GM23338 (cell line): Measurements from ENCODE around the gene KLHDC8A. TPM values are rescaled to one million over a fixed set of nuclear protein-coding genes. Genes with fewer than 3 reads are reported as not detected.

Experiments used
- ATAC-seq: fragments of 200-7000 bp; cut with Tn5 transposase; 3 replicates; pipeline ENCODE4 v1.9.1; 2020
- DNase-seq: peaks from one replicate; pipeline ENCODE4 v3.0.0-alpha.2; 2015; ENCODE audit warnings: low spot score
- H2AFZ ChIP-seq: fragments of 200-600 bp; sonication (generic); 2 replicates; pipeline ENCODE4 v1.8.0; 2016; ENCODE audit warnings: antibody characterized with exemption, mild to moderate bottlenecking, moderate library complexity
- H3F3A ChIP-seq: fragments of 200-600 bp; sonication (generic); replicated peaks from 2 replicates; pipeline ENCODE4 v1.8.0; 2017; ENCODE audit warnings: antibody characterized with exemption, mixed run types, low read depth
- H3K27ac ChIP-seq: fragments of 200-600 bp; sonication (generic); 2 replicates; pipeline ENCODE4 v1.6.1; 2016; ENCODE audit warnings: low read depth
- H3K27me3 ChIP-seq: fragments of 200-600 bp; sonication (generic); 2 replicates; pipeline ENCODE4 v1.8.0; 2016; ENCODE audit warnings: mild to moderate bottlenecking, mixed run types, moderate library complexity; ENCODE audit not compliant: insufficient read depth
- H3K36me3 ChIP-seq: fragments of 200-600 bp; sonication (generic); 2 replicates; pipeline ENCODE4 v1.8.0; 2016; ENCODE audit warnings: mild to moderate bottlenecking; ENCODE audit not compliant: insufficient read depth
- H3K4me1 ChIP-seq: fragments of 200-600 bp; sonication (generic); 2 replicates; pipeline ENCODE4 v1.8.0; 2016; ENCODE audit warnings: mild to moderate bottlenecking, moderate library complexity; ENCODE audit not compliant: insufficient read depth
- H3K4me2 ChIP-seq: fragments of 200-600 bp; sonication (generic); 2 replicates; pipeline ENCODE4 v1.7.1; 2017; ENCODE audit warnings: mixed run types
- H3K4me3 ChIP-seq: fragments of 200-600 bp; sonication (generic); 2 replicates; pipeline ENCODE4 v1.6.1; 2016; ENCODE audit warnings: mixed run types
- H3K79me2 ChIP-seq: fragments of 200-600 bp; sonication (generic); replicated peaks from 2 replicates; pipeline ENCODE4 v1.8.0; 2017; ENCODE audit warnings: mild to moderate bottlenecking; ENCODE audit not compliant: insufficient read depth
- H3K9me2 ChIP-seq: fragments of 200-600 bp; sonication (generic); 2 replicates; pipeline ENCODE4 v1.8.0; 2017; ENCODE audit not compliant: insufficient read depth
- H4K20me1 ChIP-seq: fragments of 200-600 bp; sonication (generic); replicated peaks from 2 replicates; pipeline ENCODE4 v1.8.0; 2017; ENCODE audit warnings: mild to moderate bottlenecking; ENCODE audit not compliant: insufficient read depth
- H3K27ac Mint-ChIP-seq: 2 replicates; pipeline ENCODE4 v1.8.0; 2020; ENCODE audit warnings: inconsistent platforms, mild to moderate bottlenecking, moderate library complexity, mixed read lengths
- H3K27me3 Mint-ChIP-seq: 3 replicates; pipeline ENCODE4 v1.8.0; 2022; ENCODE audit warnings: low read depth, mild to moderate bottlenecking, moderate library complexity, mixed read lengths, inconsistent platforms; ENCODE audit not compliant: insufficient read depth, poor library complexity
- H3K36me3 Mint-ChIP-seq: 3 replicates; pipeline ENCODE4 v1.8.0; 2021; ENCODE audit warnings: low read depth, mild to moderate bottlenecking, inconsistent platforms, moderate library complexity, mixed read lengths
- H3K4me1 Mint-ChIP-seq: 3 replicates; pipeline ENCODE4 v1.8.0; 2020; ENCODE audit warnings: mild to moderate bottlenecking, inconsistent platforms, mixed read lengths
- H3K4me3 Mint-ChIP-seq: 3 replicates; pipeline ENCODE4 v1.8.0; 2021; ENCODE audit warnings: moderate library complexity, mild to moderate bottlenecking, inconsistent platforms, mixed read lengths
- H3K9me3 Mint-ChIP-seq: 3 replicates; pipeline ENCODE4 v1.8.0; 2020; ENCODE audit warnings: moderate library complexity, mild to moderate bottlenecking, inconsistent platforms, mixed read lengths
- CREB1 ChIP-seq: fragments of 250-450 bp; sonication (Bioruptor Pico); IDR thresholded peaks from 2 replicates; pipeline ENCODE4 v1.5.0; 2020; ENCODE audit warnings: low read depth, mild to moderate bottlenecking, moderate library complexity
- EZH2 ChIP-seq: fragments of 200-600 bp; sonication (generic); IDR thresholded peaks from one replicate; pipeline ENCODE4 v1.8.0; 2017; ENCODE audit warnings: antibody characterized with exemption, mild to moderate bottlenecking, low read depth; ENCODE audit not compliant: unreplicated experiment
- EZH2phosphoT487 ChIP-seq: fragments of 200-600 bp; sonication (generic); IDR thresholded peaks from one replicate; pipeline ENCODE4 v1.8.1; 2018; ENCODE audit warnings: antibody characterized with exemption; ENCODE audit not compliant: unreplicated experiment
- JUNB ChIP-seq: IDR thresholded peaks from one replicate; pipeline ENCODE4 v1.6.1; 2016; ENCODE audit warnings: antibody characterized with exemption; ENCODE audit not compliant: unreplicated experiment
- NANOG ChIP-seq: IDR thresholded peaks from 2 replicates; pipeline ENCODE4 v1.6.1; 2016; ENCODE audit warnings: antibody characterized with exemption, borderline replicate concordance
- POLR2AphosphoS5 ChIP-seq: IDR thresholded peaks from 2 replicates; pipeline ENCODE4 v1.6.1; 2016; ENCODE audit warnings: antibody characterized with exemption, low read depth
- STAT1 ChIP-seq: IDR thresholded peaks from one replicate; pipeline ENCODE4 v1.6.1; 2016; ENCODE audit warnings: antibody characterized with exemption; ENCODE audit not compliant: unreplicated experiment
- ZNF114 ChIP-seq: fragments of 250-450 bp; sonication (Bioruptor Pico); IDR thresholded peaks from 2 replicates; pipeline ENCODE4 v1.5.0; 2020; ENCODE audit warnings: mild to moderate bottlenecking, moderate library complexity
- long read RNA-seq: library from polyadenylated mRNA; unstranded; transcript quantifications from one replicate; pipeline ENCODE4 v2.0.0, GENCODE V29; 2020; ENCODE audit not compliant: unreplicated experiment
- polyA plus RNA-seq: library from polyadenylated mRNA; unstranded; fragments of >200 nt; fragmentation: Nextera tagmentation; extraction: Ambion mirVana; gene quantifications from 2 replicates; pipeline ENCODE4 v1.2.1, GENCODE V29; 2016
- total RNA-seq: library from RNA; depleted of rRNA; stranded (reverse); fragments of >200 nt; shearing (Covaris generic); gene quantifications from 2 replicates; pipeline ENCODE4 v1.2.3, GENCODE V29; 2014; rRNA removed
- TF ChIP-seq, protein P1 (sequence below): IDR thresholded peaks from one replicate; pipeline ENCODE4 v1.6.1; 2018; ENCODE audit warnings: antibody characterized with exemption; ENCODE audit not compliant: unreplicated experiment
- TF ChIP-seq, protein P2 (sequence below), 2 experiments: fragments of 200-600 bp in 1 of 2; sonication (generic) in 1 of 2; conservative IDR thresholded peaks; 2 replicates each; pipeline versions ENCODE4 v1.5.1 to v1.6.1; 2016 to 2017; ENCODE audit warnings: antibody characterized with exemption in 2 of 2, low read depth in 2 of 2, mild to moderate bottlenecking in 2 of 2, moderate library complexity in 1 of 2
- TF ChIP-seq, protein P3 (sequence below): fragments of 250-450 bp; sonication (Bioruptor Pico); IDR thresholded peaks from 2 replicates; pipeline ENCODE4 v1.5.0; 2020; ENCODE audit warnings: mild to moderate bottlenecking, moderate library complexity
- TF ChIP-seq, protein P4 (sequence below): IDR thresholded peaks from 2 replicates; pipeline ENCODE4 v1.6.1; 2016; ENCODE audit warnings: antibody characterized with exemption

Gene KLHDC8A, protein sequence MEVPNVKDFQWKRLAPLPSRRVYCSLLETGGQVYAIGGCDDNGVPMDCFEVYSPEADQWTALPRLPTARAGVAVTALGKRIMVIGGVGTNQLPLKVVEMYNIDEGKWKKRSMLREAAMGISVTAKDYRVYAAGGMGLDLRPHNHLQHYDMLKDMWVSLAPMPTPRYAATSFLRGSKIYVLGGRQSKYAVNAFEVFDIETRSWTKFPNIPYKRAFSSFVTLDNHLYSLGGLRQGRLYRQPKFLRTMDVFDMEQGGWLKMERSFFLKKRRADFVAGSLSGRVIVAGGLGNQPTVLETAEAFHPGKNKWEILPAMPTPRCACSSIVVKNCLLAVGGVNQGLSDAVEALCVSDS
- total RNA-seq (2.4 and 2.8 TPM in 2 replicates), polyA plus RNA-seq (1.3 and 1.7 TPM in 2 replicates)
- long read RNA-seq, partial matches to known transcripts: 1 of 1 reads
- long read RNA-seq, other reads (novel, unspliced or antisense): 0 of 1 reads

DNA sequence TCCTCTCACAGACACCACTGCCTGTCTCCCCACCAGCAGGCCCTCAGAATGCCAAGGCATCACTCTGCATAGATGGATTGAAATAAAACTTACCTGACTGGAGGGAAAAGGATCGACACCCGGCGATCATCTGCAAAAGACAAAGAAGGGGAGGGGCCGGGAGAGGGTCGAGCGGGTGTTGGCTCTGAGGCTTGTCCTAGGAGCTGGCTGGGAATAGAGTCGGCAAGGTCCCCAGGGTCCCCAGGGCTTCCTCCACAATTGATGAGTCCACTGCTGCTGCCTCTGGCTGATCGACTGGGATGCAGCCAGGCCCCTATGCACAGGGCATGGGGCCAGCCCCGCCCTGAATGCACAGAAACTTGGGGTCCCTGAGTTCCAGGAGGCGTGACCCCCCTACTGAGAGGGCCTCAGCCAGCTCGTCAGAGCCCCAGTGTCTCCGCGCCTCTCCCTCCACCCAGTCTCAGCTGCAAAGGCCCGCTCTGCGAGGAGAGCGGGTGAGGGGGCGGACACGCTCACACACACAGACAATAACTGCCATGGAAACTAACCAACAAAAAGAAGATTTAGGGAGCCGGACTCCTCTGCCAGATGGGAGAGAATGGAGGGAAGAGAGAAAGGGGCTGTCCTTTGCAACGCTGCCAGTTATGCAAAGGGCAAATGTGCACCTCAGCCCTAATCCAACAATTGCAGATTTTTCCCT lies at the start of gene KLHDC8A:
Gene KLHDC8A, minus strand, starts transcription at position 483 of the 700 bp plus-strand sequence. CDS start 13,318 bp downstream, outside the sequence.
- Histone ChIP-seq H3K9me2 (no peaks in the 10 kb centered on the region), H3K27ac (no peak within 1 kb of the TSS), H3K36me3 (no peaks in the 10 kb centered on the region), H3K4me1 (peaks cover 72% of the 10 kb centered on the region), H3K79me2 (no peaks in the 10 kb centered on the region), H3K27me3 (no peaks in the 10 kb centered on the region), H2AFZ (peak within 1 kb of the TSS; percentile 99), H3K4me3 (peak within 1 kb of the TSS; percentile 39), H3F3A (peaks cover 32% of the 10 kb centered on the region), H3K4me2 (peak within 1 kb of the TSS; percentile 65), H4K20me1 (no peaks in the 10 kb centered on the region)
- DNase-seq: peak; percentile 57
- Mint-ChIP-seq H3K4me3 (peak within 1 kb of the TSS; percentile 3; the same call in 1 of the 3 replicates), H3K36me3 (no peaks in the 10 kb centered on the region), H3K27me3 (peaks cover 19% of the 10 kb centered on the region), H3K9me3 (no peaks in the 10 kb centered on the region), H3K4me1 (peaks cover 64% of the 10 kb centered on the region), H3K27ac (no peak within 1 kb of the TSS)
- ATAC-seq: peak; percentile 46
- TF ChIP-seq EZH2 (no peak), POLR2AphosphoS5 (no peak), STAT1 (no peak), EZH2phosphoT487 (no peak), ZNF114 (CRISPR knock-in tag) (no peak), NANOG (no peak), JUNB (no peak), CREB1 (CRISPR knock-in tag) (no peak)
- TF ChIP-seq, protein P1, sequence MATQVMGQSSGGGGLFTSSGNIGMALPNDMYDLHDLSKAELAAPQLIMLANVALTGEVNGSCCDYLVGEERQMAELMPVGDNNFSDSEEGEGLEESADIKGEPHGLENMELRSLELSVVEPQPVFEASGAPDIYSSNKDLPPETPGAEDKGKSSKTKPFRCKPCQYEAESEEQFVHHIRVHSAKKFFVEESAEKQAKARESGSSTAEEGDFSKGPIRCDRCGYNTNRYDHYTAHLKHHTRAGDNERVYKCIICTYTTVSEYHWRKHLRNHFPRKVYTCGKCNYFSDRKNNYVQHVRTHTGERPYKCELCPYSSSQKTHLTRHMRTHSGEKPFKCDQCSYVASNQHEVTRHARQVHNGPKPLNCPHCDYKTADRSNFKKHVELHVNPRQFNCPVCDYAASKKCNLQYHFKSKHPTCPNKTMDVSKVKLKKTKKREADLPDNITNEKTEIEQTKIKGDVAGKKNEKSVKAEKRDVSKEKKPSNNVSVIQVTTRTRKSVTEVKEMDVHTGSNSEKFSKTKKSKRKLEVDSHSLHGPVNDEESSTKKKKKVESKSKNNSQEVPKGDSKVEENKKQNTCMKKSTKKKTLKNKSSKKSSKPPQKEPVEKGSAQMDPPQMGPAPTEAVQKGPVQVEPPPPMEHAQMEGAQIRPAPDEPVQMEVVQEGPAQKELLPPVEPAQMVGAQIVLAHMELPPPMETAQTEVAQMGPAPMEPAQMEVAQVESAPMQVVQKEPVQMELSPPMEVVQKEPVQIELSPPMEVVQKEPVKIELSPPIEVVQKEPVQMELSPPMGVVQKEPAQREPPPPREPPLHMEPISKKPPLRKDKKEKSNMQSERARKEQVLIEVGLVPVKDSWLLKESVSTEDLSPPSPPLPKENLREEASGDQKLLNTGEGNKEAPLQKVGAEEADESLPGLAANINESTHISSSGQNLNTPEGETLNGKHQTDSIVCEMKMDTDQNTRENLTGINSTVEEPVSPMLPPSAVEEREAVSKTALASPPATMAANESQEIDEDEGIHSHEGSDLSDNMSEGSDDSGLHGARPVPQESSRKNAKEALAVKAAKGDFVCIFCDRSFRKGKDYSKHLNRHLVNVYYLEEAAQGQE: no peak
- TF ChIP-seq, protein P2, sequence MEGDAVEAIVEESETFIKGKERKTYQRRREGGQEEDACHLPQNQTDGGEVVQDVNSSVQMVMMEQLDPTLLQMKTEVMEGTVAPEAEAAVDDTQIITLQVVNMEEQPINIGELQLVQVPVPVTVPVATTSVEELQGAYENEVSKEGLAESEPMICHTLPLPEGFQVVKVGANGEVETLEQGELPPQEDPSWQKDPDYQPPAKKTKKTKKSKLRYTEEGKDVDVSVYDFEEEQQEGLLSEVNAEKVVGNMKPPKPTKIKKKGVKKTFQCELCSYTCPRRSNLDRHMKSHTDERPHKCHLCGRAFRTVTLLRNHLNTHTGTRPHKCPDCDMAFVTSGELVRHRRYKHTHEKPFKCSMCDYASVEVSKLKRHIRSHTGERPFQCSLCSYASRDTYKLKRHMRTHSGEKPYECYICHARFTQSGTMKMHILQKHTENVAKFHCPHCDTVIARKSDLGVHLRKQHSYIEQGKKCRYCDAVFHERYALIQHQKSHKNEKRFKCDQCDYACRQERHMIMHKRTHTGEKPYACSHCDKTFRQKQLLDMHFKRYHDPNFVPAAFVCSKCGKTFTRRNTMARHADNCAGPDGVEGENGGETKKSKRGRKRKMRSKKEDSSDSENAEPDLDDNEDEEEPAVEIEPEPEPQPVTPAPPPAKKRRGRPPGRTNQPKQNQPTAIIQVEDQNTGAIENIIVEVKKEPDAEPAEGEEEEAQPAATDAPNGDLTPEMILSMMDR (conservative IDR thresholded peaks at IDR 0.05; ENCODE audit: low read depth in 2 of 2): no peak
- TF ChIP-seq, protein P3, sequence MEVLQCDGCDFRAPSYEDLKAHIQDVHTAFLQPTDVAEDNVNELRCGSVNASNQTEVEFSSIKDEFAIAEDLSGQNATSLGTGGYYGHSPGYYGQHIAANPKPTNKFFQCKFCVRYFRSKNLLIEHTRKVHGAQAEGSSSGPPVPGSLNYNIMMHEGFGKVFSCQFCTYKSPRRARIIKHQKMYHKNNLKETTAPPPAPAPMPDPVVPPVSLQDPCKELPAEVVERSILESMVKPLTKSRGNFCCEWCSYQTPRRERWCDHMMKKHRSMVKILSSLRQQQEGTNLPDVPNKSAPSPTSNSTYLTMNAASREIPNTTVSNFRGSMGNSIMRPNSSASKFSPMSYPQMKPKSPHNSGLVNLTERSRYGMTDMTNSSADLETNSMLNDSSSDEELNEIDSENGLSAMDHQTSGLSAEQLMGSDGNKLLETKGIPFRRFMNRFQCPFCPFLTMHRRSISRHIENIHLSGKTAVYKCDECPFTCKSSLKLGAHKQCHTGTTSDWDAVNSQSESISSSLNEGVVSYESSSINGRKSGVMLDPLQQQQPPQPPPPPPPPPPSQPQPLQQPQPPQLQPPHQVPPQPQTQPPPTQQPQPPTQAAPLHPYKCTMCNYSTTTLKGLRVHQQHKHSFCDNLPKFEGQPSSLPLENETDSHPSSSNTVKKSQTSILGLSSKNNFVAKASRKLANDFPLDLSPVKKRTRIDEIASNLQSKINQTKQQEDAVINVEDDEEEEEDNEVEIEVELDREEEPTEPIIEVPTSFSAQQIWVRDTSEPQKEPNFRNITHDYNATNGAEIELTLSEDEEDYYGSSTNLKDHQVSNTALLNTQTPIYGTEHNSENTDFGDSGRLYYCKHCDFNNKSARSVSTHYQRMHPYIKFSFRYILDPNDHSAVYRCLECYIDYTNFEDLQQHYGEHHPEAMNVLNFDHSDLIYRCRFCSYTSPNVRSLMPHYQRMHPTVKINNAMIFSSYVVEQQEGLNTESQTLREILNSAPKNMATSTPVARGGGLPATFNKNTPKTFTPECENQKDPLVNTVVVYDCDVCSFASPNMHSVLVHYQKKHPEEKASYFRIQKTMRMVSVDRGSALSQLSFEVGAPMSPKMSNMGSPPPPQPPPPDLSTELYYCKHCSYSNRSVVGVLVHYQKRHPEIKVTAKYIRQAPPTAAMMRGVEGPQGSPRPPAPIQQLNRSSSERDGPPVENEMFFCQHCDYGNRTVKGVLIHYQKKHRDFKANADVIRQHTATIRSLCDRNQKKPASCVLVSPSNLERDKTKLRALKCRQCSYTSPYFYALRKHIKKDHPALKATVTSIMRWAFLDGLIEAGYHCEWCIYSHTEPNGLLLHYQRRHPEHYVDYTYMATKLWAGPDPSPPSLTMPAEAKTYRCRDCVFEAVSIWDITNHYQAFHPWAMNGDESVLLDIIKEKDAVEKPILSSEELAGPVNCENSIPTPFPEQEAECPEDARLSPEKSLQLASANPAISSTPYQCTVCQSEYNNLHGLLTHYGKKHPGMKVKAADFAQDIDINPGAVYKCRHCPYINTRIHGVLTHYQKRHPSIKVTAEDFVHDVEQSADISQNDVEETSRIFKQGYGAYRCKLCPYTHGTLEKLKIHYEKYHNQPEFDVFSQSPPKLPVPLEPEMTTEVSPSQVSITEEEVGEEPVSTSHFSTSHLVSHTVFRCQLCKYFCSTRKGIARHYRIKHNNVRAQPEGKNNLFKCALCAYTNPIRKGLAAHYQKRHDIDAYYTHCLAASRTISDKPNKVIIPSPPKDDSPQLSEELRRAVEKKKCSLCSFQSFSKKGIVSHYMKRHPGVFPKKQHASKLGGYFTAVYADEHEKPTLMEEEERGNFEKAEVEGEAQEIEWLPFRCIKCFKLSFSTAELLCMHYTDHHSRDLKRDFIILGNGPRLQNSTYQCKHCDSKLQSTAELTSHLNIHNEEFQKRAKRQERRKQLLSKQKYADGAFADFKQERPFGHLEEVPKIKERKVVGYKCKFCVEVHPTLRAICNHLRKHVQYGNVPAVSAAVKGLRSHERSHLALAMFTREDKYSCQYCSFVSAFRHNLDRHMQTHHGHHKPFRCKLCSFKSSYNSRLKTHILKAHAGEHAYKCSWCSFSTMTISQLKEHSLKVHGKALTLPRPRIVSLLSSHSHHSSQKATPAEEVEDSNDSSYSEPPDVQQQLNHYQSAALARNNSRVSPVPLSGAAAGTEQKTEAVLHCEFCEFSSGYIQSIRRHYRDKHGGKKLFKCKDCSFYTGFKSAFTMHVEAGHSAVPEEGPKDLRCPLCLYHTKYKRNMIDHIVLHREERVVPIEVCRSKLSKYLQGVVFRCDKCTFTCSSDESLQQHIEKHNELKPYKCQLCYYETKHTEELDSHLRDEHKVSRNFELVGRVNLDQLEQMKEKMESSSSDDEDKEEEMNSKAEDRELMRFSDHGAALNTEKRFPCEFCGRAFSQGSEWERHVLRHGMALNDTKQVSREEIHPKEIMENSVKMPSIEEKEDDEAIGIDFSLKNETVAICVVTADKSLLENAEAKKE (CRISPR knock-in tag): no peak
- TF ChIP-seq, protein P4, sequence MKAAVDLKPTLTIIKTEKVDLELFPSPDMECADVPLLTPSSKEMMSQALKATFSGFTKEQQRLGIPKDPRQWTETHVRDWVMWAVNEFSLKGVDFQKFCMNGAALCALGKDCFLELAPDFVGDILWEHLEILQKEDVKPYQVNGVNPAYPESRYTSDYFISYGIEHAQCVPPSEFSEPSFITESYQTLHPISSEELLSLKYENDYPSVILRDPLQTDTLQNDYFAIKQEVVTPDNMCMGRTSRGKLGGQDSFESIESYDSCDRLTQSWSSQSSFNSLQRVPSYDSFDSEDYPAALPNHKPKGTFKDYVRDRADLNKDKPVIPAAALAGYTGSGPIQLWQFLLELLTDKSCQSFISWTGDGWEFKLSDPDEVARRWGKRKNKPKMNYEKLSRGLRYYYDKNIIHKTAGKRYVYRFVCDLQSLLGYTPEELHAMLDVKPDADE: no peak
